Skin of body (tissue), 2 donors: ENCODE measurements around the gene TOR2A. TPM values are rescaled to one million over a fixed set of nuclear protein-coding genes. Genes with fewer than 3 reads are reported as not detected.
A peak's percentile ranks its signal among the peaks of the same experiment; 100 is the strongest.
"Not testable (repeated sequence)": the region's sequence is repeated elsewhere in the genome, so short reads cannot be mapped to it uniquely, and the experiment has no call there.

Source experiments
- DNase-seq: peaks from one replicate; lab custom pipeline; 2025; lab: John Stamatoyannopoulos, UW
- total RNA-seq: library from RNA; depleted of rRNA; stranded (reverse); fragments of >200 nt; gene quantifications from one replicate; pipeline ENCODE4 v1.2.3, GENCODE V29; 2014

The TOR2A gene
- total RNA-seq: 4.4 TPM

GRCh38 chr9:127734747-127735529 lies at the start of gene TOR2A:
TSS of gene TOR2A (minus strand) at chr9:127735294. CDS start at chr9:127735270, 24 bp downstream.
- DNase-seq: peak; percentile 98

GRCh38 chr9:127783111-127784008 lies 48.3 kb upstream of the TOR2A start:
- no peak for DNase-seq

DNA sequence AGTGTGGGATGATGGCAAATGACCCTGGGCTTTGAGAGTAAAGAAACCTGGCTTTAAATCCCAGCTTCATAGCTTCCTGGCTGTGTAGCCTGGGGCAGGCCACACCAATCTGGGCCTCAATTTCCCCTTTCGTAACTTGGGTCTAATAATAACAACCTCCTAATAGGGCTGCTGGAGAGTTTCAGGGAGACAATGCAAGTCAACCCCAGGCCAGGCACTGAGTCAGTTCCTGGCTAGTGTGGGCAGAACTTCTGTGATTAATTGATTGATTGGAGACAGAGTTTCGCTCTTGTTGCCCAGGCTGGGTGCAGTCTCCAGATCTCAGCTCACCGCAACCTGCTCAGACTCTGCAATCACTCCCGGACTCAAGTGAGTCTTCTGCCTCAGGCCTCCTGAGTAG lies 46.7 kb upstream of the TOR2A start:
- DNase-seq: no peak

GRCh38 chr9:127780909-127781308 lies 45.8 kb upstream of the TOR2A start:
- not testable (repeated sequence) for DNase-seq

DNA sequence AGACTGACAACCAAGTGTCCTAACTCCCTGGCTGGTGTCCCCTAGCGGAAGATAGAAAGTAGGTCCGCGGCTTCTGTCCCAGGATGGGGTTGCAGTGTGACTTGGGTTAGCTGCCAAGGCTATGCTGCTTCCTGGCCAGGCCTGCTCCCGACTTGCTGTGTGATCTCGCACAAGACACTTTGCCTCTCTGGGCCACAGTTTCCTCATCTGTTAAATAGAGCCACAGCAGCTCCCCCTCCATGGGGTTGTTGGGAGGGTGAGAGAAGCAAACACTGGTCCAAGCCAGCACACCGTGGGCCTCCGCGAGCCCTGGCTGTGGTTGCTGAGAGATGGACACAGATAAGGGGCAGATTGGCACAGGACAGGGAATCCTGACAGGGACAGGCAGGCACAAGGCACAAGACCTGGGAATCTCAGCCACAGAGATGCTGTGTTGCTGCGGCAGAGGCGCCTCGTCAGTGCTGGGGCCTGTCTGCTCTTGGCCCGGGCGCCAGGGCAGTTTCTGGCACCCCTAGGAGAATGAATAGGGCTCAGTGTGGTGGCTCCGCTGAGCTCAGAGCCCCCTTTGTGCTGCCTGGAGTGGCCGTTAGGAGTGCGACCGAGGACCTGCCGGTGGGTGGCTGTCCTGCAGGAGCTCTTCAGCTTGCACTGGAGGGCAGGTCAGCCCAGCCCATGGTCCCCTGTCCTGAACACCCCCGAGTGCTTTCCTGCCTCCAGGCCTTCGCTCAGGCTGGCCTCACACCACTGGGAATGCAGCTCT lies 45.2 kb upstream of the TOR2A start:
- DNase-seq: no peak

DNA sequence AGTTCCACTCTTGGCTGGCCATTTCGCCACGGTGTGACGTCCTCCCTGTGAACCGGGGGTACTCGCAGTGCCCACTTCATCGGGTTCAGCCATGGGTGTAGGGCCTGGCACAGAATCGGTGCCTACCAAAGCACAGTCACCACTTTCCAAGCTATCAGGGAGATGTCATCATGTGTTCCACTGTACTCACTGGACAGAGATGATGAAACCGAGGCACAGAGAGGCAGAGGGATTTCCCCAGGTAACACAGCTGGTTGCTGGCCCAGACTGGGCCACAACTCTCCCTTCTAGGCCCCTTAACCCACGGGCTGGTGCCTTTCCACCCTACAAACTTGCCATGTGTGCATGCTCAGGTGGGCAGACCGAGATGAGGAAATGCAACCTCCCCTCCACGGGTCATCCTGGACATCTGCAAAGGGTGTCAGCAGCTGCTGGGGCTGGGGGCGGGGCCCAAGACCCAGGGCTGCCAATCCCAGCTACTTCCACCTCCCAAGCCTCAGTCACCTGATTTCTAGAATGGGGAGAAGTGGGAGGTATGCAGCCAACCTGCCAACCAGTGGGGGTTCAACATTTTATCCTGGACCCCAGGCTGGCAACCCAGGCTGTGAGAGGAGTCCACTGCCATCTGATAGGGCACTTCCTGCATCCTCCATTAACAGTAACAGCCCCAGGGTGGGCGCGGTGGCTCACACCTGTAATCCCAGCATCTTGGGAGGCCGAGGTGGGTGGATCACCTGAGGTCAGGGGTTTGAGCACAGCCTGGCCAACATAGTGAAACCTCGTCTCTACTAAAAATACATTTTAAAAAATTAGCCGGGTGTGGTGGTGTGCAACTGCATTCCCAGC lies 44.3 kb upstream of the TOR2A start:
- DNase-seq: no peak

DNA sequence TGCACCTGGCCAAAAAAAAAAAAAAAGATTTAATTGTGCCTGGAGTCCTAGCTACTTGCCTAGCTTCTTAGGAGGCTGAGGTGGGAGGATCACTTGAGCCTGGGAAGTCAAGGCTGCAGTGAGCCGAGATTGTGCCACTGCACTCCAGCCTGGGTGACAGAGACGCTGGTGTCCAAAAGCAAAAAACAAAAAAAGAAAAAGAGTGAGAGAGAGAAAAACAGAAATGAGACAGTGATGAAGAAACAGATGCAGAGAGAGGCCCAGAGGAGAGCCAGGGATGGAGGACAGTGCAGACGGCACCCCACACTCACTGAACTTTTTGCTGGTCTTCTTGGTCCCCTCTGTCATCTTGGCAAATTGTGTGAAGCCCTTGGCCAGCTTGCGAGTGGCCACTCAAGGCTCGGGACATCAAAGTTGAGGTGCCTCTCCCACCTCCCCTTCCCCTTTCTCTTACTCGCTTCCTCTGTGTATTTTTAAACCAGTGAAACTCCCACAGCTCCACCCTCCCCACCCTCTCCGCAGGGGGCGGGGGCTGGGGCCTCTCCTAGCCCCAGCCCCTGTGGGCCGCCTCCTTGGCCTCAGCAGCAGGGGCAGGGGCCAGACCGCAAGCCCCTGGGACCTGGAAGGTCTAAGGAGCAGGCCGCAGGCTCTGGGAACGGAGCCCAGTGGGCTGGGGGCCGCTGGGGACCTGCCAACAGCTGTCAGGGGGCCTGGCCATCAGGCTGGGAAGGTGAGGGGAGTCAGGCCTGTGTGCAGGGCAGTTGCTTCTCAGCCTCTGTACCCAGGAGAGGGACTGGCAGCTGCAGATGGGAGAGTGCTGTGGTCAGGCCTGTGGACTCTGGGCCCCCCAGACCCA lies 43.4 kb upstream of the TOR2A start, which contains the start of gene SH2D3C:
Gene SH2D3C (minus strand): TSS at position 387 of the 856 bp plus-strand sequence. CDS start 39 bp downstream, at position 348.
- no peak for DNase-seq

GRCh38 chr9:127777368-127777980 lies 42.4 kb upstream of the TOR2A start:
- no peak for DNase-seq

GRCh38 chr9:127776924-127777289 lies 41.8 kb upstream of the TOR2A start:
- DNase-seq: no peak

DNA sequence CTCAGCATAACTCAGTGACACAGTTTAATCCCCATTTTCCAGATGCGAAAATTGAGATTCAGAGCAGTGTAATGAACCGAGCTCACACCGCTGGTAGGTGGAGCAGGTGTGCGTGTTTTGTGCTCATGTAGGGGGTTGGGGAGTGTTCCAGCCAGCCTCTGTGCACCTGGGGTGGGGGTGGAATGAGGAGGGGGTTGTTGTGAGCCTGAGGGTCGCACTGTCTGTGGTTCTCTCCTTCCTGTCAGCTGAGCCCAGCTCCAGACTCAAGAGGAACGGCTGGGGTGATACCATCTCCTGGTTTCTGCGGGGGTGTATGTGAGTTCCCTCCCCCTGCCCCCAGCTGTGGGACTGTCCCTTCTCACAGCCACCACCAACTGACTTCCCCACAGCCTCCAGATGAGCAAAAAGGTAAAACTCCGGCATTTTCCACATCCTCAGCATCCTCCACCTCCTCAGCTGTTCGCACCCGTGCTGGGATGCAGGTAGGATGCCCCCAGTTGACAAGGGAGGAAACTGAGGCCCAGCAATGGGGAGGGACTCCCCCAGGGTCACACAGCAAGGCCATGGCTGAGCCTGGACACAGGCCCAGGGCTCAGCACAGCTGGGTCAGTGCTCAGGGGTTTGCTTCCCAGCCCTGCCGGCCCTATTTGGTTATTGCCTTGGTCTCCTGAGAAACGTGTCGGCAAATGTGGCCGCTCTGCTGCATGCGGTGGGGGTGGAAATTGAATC lies 41.3 kb upstream of the TOR2A start:
- no peak for DNase-seq

DNA sequence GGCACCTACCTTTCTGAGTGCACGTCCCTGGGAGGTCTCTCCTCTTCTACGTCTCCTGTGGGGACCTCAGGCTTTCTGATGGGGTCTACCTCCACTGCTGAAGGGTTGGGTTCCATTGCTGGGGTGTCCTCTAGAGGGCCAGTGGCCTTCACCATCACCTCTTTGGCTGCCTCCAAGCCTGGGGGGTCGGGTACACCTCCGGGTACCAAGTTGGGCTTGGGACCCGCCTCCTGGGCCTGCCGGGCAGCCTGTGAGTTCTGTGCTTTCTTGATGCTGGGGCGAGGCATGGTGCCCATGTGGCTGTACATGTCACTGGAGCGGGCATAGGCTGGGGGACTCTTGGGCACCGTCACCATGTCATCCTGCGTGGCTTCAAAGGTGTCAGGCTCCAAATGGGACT lies 38.9 kb upstream of the TOR2A start:
- DNase-seq: no peak

DNA sequence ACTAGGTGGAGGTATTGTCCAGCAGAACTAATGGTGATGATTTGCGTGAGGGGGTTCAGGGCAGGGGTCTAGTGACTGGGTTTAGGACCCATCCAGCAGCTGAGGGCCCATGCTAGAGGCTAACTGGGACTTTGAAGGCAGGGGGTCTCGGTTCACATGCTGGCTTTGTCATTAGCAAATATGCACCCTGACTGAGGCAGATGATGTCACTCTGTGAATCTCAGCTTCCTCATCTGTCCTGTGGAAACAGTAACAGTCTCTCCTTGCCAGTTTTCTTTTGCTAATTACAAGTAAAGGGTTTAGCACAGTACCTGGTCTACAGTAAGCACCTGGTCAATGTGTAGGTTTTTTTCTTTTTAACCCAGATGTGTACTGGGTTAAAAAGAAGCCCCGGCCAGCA lies 38.2 kb upstream of the TOR2A start:
- DNase-seq: no peak

DNA sequence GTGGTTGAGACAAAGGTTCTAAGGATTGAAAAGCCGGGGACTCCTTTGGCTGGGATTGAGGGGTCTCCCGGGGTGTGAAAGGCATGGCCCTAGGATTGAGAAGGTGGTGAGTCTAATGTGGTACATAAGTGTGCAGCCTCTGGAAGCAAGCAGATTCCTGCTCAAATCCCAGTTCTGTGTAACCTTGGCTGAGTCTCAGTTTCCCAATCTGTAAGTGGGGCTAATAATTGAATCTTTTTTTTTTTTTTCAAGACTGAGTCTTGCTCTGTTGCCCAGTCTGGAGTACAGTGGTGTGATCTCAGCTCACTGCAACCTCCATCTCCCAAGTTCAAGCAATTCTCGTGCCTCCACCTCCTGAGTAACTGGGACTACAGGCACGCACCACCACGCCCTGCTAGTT lies 37.5 kb upstream of the TOR2A start:
- DNase-seq: no peak

DNA sequence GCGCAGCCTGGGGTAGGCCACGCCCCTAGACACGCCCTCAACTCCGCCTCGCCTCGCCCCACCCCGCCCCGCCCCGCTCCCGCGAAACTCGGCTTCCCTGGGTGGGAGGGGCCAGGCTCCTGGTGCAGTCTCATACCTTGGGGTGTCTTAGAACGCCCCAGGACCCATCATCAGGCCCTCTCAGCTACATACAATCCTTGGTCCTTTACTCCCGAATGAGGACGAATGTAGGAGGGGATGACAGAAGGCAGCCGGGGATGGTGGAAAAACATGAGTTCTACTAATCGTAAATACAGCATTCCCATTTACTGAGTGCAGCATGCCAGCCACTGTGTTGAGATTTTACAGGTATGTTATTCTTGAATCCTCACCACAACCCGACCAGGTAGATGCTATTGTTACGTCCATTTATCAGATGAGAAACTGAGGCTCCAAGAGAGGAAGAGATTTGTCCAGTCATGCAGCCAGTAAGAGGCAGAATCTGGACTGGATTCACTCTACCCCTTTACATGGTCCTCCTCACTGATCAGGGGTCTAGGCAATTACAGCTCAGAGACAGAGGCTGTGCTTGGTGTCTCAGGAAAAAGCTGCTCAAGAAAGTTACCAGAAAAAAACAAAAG lies 36.6 kb upstream of the TOR2A start:
- no peak for DNase-seq

DNA sequence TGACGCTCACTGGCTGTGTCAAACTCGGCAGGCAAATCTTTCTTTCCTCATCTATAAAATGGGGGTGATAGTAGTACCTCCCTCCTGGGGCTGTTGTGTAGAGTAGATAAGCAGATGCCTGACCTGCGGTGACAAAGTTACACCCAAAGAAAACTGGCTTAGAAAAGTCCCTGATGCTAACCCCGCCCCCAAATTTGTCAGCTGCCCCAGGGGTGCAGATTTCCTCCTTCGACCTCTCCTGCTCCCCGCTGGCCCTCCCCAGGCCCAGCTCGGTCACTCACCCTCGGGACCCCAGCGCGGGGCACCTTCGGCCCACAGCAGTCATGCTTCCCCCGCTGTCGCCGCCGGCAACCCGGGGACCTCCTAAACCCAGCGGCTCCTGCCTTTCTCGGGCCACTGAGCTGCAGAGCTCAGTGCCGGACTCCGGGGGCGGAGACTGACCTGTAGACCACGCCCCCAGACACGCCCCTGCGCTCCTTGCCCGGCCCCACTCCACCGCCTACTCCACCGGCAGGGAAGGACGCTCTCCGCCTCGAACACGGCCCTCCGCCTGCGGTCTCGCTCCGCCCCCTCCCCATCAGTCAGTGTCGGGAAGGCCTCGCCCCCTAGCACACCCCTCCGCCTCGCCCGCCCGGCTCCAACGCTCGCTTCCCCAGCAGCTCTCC lies 35.9 kb upstream of the TOR2A start:
- DNase-seq: peak; percentile 94

DNA sequence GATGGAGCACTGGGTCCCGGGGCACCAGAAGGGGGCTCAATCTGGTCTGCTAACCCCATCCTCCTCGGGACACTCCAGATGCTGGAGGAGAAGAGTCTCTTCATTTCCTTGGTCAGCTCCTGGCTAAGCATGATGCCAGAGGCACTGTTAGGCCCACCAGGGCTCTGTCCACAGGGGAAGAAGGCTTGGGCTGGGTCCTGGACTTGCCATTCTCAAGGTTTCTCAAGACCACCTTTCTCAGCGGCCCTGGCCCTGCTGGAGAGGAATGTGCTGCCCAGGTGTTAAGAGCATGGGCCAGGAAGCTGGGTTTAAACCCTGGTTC lies 35.5 kb upstream of the TOR2A start:
- no peak for DNase-seq

GRCh38 chr9:127769929-127770582 lies 35.0 kb upstream of the TOR2A start:
- no peak for DNase-seq
